LNCAP (cell line): ENCODE data around the gene ZFX.

Experiments
- TF ChIP-seq, protein P1 (sequence below): fragments of 450-650 bp; IDR thresholded peaks from 2 replicates; pipeline ENCODE4 v1.5.1; 2017; ENCODE audit warnings: mild to moderate bottlenecking

The ZFX gene

GRCh38 chrX:24204331-24204730 is 54.8 kb downstream of the ZFX start:
- TF ChIP-seq, protein P1, sequence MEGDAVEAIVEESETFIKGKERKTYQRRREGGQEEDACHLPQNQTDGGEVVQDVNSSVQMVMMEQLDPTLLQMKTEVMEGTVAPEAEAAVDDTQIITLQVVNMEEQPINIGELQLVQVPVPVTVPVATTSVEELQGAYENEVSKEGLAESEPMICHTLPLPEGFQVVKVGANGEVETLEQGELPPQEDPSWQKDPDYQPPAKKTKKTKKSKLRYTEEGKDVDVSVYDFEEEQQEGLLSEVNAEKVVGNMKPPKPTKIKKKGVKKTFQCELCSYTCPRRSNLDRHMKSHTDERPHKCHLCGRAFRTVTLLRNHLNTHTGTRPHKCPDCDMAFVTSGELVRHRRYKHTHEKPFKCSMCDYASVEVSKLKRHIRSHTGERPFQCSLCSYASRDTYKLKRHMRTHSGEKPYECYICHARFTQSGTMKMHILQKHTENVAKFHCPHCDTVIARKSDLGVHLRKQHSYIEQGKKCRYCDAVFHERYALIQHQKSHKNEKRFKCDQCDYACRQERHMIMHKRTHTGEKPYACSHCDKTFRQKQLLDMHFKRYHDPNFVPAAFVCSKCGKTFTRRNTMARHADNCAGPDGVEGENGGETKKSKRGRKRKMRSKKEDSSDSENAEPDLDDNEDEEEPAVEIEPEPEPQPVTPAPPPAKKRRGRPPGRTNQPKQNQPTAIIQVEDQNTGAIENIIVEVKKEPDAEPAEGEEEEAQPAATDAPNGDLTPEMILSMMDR: no peak

DNA sequence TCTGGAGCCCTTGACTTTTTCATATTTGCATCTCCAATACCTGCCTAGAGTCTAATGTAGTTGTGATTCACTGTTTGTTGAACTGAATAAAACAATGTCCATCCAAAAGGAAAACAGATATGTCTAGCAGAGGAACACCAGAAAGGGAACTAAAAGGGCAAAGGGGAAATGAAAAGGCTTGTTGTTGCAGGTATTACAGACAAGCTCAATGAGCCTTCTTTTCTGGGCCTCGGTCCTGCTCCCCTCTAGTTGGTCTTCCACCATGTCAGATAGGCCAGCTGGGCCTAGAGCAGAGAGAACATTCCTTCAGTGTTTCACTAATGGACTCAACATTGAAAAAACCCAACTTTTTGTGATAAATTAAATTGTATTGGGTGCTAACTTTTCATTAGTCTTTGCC is 55.4 kb downstream of the ZFX start:
- TF ChIP-seq, protein P1: no peak

DNA sequence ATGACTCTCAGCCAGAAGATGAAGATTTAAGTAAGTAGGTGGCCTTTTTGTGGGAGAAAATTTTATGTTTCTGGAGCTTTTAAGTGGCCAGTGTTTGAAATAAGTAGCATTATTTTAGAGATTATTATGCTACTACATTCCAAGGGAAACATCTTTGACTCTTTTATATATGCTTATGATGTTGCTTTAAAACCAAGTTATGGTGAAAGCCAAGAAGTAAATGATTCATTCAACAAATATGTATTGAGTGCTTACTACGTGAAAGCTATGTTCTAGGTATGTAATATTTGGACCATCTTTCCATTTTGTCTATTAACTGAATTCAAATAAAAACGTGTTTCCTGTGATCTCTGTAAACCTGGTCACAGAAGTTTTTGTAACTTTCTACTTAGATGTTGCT is 58.3 kb downstream of the ZFX start:
- TF ChIP-seq, protein P1: no peak

- TF ChIP-seq, protein P1: no peak
Observed at GRCh38 chrX:24208496-24209240, 59.1 kb downstream of the ZFX start.

GRCh38 chrX:24210190-24210589 is 60.7 kb downstream of the ZFX start:
- TF ChIP-seq, protein P1: no peak

- TF ChIP-seq, protein P1: no peak
Observed at GRCh38 chrX:24214568-24214967, 65.0 kb downstream of the ZFX start.

DNA sequence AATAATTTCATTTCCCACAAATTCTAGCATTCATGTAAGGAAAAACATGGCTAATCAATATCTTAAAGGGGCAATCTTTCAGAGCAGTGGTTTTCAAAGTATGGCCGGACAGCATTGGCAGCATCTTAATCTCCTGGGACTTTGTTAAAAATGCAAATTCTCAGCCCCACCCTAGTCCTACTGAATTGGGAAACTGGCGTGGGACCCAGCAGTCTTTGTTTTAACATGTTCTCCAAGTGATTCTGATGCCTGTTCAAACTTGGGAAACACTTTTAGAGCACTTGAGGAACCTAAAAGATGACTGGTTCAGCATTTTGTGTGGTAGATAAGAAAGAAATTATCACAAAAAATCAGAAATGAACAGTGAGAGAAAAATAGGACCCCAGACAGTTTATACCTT is 65.7 kb downstream of the ZFX start:
- TF ChIP-seq, protein P1: no peak

DNA sequence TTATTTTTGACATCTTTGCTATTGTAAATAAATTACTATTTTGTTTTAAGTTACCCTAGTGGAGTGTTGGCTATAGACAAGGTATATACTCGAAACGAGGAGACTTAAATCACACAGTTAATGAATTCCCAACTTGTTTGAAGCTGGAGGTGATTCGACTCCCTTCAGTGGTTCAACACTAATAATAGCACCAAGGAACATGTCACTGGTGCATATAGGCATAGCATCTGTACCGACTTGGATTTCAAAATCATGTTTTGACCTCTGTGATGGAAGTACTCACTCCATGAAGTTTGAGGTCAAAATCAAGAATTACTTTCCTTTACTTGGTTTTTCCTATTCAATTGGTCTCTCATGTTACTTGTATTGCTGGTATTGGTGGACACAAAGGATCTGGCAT is 66.5 kb downstream of the ZFX start:
- TF ChIP-seq, protein P1: no peak
